IPS-20b (cell line): ENCODE results near the gene PAK1IP1.
"Not testable (repeated sequence)": the region's sequence is repeated elsewhere in the genome, so short reads cannot be mapped to it uniquely, and the experiment has no call there.

Experiments used
- H3K27ac ChIP-seq: one replicate; pipeline ENCODE4 v1.5.1; 2013; ENCODE audit warnings: low read length
- H3K27me3 ChIP-seq: 2 replicates; pipeline ENCODE4 v1.6.1; 2013; ENCODE audit warnings: mild to moderate bottlenecking, low read length, inconsistent platforms; ENCODE audit not compliant: insufficient read depth
- H3K36me3 ChIP-seq: 2 replicates; pipeline ENCODE4 v1.6.1; 2013; ENCODE audit warnings: low read depth, mild to moderate bottlenecking, inconsistent platforms, low read length, moderate library complexity; ENCODE audit not compliant: insufficient read depth
- H3K4me1 ChIP-seq: 2 replicates; pipeline ENCODE4 v1.6.1; 2013; ENCODE audit warnings: mild to moderate bottlenecking, control low read depth, inconsistent platforms, low read length, moderate library complexity; ENCODE audit not compliant: insufficient read depth
- H3K4me3 ChIP-seq: 2 replicates; pipeline ENCODE4 v1.5.1; 2013; ENCODE audit warnings: mild to moderate bottlenecking, low read length, inconsistent platforms
- H3K9ac ChIP-seq: 2 replicates; pipeline ENCODE4 v1.6.1; 2013; ENCODE audit warnings: low read depth, mild to moderate bottlenecking, inconsistent platforms, low read length, moderate library complexity
- H3K9me3 ChIP-seq: 2 replicates; pipeline ENCODE4 v1.6.1; 2013; ENCODE audit warnings: mild to moderate bottlenecking, low read depth, low read length, inconsistent platforms; ENCODE audit not compliant: insufficient read depth

The PAK1IP1 gene

DNA sequence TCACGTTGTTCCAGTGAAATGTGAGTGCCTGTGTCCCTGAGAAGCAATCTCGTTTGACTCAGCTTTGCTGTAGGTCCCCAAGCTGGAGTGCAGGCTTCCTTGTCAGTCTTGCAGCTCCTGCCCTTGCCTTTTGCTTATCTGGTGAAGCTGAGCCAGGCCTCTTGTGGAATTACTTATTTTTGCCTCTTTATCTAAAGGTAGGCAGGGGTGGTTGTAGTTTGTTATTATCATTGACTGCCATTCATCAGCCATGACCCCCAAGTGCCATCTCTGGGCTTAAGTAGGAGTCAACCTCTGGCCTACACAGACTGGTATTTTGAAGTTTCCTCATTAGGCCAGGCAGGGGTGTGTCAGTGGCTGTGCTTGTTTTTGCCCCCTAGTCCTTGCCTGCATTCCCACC lies 55.0 kb downstream of the PAK1IP1 start:
- H3K27ac ChIP-seq, result no peak overlapping the region
- H3K27me3 ChIP-seq, result no peaks in the 10 kb centered on the region
- peaks cover 51% of the 10 kb centered on the region for H3K36me3 ChIP-seq
- no peak overlapping the region for H3K9ac ChIP-seq
- no peak overlapping the region; the same call in 1 of the 2 replicates for H3K4me3 ChIP-seq
- no peaks in the 10 kb centered on the region for H3K9me3 ChIP-seq
- H3K4me1 ChIP-seq, result peaks cover 16% of the 10 kb centered on the region

DNA sequence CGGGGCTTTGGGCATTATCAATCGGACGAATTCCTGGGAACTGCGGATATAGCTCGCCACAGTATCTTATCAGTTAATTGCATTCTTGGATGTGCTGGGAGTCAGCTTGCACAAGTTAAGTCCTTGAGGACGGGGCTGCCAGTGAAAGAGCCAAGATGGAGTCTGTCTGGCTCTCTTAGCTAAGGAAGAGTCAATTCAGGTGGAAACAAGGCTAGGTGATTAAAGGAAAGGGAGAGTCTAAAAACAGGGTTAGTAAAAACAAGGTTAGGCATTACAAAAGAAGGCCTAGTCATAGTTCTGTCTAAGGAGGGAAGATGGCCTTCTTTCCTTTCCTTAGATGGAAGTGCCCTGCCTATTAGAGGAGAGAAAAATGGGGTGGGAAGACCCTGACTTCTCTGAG lies 55.8 kb downstream of the PAK1IP1 start:
- not testable (repeated sequence) for H3K4me3 ChIP-seq, H3K27ac ChIP-seq, H3K9ac ChIP-seq, H3K27me3 ChIP-seq, H3K9me3 ChIP-seq
- H3K4me1 ChIP-seq, result peaks cover 14% of the 10 kb centered on the region
- H3K36me3 ChIP-seq, result peaks cover 59% of the 10 kb centered on the region

GRCh38 chr6:10751757-10752156 lies 57.0 kb downstream of the PAK1IP1 start:
- not testable (repeated sequence) for H3K27me3 ChIP-seq, H3K9ac ChIP-seq, H3K4me3 ChIP-seq, H3K9me3 ChIP-seq, H3K27ac ChIP-seq, H3K4me1 ChIP-seq
- H3K36me3 ChIP-seq, result peaks cover 71% of the 10 kb centered on the region

- H3K27me3 ChIP-seq, result no peaks in the 10 kb centered on the region
- peaks cover 83% of the 10 kb centered on the region for H3K36me3 ChIP-seq
- no peak overlapping the region for H3K27ac ChIP-seq
- H3K9ac ChIP-seq, result no peak overlapping the region
- H3K4me1 ChIP-seq, result peaks cover 3% of the 10 kb centered on the region
- H3K9me3 ChIP-seq, result no peaks in the 10 kb centered on the region
- no peak overlapping the region for H3K4me3 ChIP-seq
Observed at GRCh38 chr6:10756085-10756484, 61.3 kb downstream of the PAK1IP1 start.
